ENCODE data around the gene MEOX2.

Gene MEOX2

DNA sequence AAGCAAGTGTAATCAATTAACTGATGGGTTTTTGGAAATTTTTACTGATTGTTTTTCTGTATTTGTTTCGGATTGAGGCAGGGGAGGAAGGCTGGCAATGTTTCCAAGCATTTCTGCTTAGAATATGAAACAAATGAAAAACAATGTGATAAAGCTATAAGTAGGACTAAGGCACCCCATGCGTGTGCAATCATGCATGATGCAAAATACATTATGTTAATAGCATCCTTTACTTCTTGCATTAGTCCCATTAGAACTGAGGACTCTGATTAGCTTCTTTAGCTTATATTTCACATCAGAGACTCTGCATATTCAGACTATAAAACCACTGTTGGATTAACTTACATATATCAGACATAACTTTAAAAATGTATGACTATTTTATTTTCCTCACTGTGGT is 76.0 kb downstream of the MEOX2 start:
- DNase-seq (ENCODE audit: low read depth, low spot score), result no peak

DNA sequence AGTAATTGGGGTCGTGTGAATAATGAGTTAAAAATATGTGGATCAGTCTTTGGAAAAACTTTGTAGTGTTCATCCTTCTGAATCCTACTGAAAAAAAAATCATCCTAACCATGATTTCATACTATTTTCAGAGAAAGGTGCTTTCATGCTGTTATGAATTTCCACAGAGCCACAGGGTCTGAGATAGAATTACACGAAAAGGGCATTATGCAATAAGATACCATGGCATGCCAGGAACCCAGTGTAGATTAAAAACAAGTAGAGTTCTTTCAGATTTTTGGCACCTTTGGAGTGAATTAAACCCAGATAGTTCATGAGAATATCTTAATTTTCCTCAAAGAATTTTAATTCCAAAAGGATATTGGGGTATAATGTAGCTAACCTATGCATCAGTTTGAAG is 77.2 kb downstream of the MEOX2 start:
- no peak for DNase-seq (ENCODE audit: low read depth, low spot score)

DNA sequence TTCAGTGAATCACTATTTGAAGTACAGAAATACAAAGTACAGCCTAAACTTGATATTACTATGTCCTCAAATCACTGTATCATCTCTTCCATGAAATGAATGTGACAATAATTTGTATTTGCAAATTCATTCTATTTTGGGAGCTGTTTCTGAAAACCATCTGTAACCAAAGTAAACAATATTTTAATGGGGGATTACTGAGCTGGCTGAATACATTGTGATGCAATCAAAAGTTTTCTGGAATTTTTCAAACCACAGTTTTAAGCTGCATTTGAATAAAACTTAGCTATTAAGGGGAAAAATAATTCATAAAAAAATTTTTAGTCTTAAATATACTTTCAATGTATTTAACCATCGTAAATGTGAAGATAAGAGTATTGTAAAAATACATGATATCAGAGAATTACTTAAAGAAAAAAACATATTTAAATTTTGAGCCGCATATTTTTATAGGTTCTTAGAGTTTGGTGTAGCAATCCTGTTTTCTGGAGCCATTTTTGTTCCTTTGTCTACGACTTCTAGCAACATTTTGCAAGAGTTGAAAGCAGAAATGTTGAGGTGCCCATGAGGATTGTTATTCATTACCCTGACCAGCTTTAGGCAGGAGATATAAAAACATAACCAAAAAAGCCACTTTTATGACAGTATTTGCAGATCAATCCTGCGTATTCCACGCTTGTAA is 78.8 kb downstream of the MEOX2 start:
- no peak for DNase-seq (ENCODE audit: low read depth, low spot score)

DNA sequence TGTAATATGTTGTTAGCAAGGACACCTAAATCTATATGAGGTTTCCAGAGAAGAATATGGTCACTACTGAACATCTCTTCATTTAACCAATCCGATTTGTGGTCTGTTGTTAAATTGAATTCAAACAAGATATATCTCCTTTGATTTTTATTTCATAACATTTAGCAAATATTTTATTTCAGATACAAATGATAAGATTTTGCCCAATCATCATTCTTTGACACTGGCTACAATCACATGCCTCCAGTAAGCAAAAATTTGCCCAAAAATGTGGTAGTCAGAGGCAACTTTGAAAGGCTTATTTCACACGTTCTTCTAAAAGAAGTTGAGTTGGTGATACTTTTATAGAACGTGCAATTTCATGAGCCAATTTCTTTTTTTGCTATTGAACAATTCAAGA is 79.9 kb downstream of the MEOX2 start:
- no peak for DNase-seq (ENCODE audit: low read depth, low spot score)

DNA sequence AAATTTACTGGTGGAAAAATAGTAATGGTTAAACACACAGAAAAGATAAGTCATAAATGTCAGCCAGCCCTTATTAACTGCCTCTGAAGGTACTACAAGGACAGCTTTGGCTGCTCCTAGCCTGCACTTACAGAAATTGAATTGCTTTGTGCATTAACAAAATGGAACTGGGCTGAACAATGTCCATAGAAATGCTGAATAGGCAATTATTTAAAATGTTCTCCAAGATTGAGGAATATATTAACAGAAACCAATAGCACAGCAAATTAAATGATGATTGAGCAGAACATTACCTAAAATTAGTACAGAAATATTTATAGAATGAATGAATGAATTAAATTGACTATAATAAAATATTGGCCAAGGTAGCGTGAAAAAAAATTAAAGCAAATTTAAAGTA is 82.3 kb downstream of the MEOX2 start:
- no peak for DNase-seq (ENCODE audit: low read depth, low spot score)

DNA sequence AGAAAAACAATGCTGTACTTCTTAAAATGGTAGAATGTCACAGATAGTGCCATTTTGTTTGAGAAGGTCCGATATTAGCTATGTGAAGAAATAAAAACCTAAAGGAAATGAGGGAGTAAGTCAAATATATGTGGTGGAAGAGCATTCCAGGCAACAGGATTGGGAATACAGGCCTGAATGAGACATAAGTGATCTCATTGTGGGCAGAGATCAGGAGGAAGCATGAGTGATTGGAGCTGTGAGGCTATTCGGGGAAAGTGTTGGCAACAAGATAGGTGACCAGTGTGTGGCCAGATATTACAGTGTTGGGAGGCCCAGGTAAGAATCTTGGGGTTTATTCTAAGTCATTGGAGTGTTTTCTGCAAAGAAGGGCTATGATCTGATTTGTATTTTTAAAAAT is 83.4 kb downstream of the MEOX2 start:
- no peak for DNase-seq (ENCODE audit: low read depth, low spot score)

DNA sequence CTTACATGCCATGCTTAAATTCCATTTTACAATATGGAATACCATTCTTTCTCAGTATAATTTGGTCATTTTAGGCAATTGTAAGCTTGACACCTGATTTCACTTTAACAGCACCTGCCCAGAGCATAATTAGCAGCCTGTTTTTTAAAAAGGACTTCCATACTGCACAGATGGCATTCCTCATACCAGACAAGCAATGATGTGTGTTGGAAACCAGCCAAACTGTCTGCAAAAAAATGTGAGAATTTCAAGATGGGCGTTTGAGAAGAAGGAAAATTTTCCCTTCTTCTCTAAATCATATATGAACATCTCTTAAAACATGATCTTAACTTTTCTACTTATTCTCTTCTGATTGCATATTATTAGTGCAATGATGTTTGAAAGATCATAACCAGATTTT is 84.2 kb downstream of the MEOX2 start:
- DNase-seq (ENCODE audit: low read depth, low spot score), result no peak

DNA sequence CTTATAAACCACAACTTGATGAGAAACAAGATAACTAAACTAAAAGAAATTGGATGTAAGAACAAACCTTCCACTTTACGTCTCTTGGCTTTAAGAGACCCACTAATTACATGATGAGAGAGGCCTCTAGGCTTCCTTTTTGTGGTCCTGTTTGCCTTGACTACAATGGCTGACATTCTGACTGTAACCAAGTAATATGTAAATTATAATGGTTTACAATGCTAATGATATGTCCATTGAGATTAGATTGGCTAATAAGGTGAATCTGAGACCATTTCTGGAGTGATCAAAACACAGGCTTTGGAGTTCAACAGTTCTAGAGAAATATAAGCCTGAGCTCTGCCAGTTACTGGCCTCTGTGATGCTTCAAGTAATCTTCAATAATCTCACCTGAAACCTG is 85.3 kb downstream of the MEOX2 start:
- no peak for DNase-seq (ENCODE audit: low read depth, low spot score)

DNA sequence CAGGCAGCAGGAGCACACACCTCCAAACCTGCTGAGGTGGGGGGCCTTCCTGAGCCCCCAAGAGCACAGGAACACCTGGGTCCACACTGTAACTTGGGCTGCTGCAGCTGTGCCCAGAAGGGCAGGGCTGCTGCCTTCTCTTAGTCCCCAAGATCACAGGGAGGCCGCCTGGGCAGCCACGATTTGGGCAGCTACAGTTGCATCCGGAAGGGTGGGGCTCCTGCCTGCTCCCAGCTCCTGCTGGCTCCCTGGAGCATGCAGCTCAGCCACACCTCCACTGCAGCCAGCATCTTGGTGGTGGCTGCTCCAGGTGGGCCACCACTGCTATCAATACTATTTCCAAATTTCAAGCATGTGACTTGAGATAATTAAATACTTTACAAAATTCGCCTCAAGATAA is 86.2 kb downstream of the MEOX2 start:
- DNase-seq (ENCODE audit: low read depth, low spot score), result no peak

DNA sequence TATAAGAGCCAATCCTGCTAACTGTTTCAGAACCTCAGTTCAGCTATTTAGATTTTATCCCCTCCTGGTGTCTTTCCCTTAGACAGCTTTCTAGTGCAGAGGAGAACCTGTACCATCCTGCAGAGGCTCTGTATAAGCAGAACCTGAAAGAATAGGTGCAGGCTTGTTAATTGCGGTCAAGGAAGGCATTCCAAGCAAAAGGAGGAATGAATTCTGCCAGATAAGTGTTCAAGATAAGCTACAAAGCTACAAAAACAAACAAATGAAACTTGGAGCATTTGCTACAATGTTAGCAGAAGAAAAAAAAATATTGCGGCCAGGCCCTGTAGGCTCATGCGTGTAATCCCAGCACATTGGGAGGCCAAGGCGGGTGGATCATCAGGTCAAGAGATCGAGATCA is 92.0 kb downstream of the MEOX2 start:
- DNase-seq (ENCODE audit: low read depth, low spot score), result no peak

DNA sequence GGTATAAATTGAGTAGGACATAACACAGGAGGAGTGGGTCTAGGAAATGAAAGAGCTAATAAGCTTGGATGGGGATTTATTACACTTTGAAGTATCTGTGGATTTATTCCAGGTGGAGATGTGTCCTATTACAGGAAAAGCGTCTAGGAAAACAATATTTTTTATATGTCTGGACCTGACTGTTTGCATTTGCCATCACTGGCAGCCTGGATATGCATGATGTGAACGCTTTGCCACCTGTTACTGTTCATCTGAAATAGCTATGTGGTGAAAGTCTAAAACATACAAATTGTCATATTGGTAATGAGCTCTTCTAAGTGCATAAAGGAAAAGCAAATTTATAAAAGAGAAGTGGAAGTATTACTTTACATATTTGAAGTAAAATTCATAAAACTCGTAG is 93.1 kb downstream of the MEOX2 start:
- DNase-seq (ENCODE audit: low read depth, low spot score), result no peak

DNA sequence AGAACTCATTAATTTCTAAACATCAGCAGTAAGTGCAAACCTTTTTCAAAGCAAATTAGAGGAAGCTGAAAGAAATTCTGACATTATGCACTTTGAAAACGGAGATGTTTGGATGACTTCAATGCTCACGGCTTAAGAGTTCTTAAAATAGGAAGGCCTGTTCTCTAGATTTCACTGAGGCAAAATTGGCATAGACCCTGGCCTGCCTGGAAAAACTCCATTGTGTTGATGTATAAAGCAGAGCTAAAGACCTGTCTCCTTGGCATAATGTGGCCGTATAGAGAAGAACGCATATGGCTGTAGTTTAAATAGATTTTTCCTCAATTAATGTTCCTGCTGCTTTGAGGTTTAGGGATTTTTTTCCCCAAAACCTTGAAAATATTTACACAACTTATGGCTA is 100.2 kb downstream of the MEOX2 start:
- DNase-seq (ENCODE audit: low read depth, low spot score), result no peak

DNA sequence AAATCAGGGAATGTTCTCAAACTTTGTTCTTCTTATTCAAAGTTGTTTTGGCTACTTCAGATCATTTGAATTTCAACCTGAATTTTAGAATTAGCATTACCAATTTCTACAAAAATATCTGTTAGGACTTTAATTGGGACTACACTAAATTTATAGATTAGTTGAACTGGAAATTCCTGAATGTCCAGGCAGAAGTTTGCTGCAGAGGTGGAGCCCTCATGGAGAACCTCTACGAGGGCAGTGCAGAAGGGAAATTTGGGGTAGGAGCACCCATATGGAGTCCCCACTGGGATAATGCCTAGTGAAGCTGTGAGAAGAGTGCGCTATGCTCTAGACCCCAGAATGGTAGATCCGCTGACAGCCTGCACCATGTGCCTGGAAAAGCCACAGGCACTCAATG is 101.9 kb downstream of the MEOX2 start:
- DNase-seq (ENCODE audit: low read depth, low spot score), result no peak

DNA sequence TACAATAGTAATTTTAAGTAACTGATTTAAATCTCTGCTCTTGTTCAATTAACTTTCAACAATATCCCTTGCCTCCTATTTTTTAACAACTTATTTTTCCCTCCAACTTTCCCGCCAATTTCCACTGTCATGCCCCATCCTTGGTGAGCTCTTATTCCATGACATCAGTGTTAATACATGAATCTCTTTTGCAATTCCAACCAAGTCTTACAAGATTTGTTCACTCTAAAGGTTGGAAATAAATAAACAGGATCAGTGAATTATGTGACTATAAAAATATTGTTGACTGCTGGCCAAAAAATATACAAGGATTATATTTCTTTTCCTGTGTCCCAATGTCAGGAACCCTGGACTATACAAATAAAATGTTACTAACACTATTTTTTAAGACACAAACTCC is 103.7 kb downstream of the MEOX2 start:
- no peak for DNase-seq (ENCODE audit: low read depth, low spot score)

DNA sequence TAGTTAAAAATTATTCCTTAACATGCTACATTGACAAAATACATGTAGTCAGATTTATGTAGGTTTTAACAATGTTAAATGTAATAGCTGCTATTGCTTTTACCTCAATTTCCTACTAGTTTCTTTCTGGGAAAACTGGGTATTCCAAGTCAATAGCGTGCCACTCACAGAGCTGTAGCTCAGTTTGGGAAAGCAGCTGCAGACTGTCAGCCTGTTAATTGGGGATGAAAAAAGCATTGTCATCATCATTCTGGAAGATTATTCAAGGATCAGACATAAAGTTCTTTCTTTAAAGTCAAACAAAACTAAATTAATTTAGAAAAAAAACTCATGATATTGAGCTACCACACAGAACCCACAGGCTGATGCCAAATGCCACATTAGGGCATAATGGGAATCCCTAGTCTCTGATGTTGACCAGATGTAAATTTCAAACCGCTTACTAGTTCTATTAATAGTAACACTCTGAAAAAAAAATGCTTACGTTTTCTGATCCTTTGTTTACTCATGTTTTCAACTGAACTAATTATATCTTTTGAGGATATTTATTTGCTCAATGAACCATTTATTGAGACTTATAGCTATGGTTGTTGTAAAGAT is 105.0 kb downstream of the MEOX2 start:
- no peak for DNase-seq (ENCODE audit: low read depth, low spot score)

DNA sequence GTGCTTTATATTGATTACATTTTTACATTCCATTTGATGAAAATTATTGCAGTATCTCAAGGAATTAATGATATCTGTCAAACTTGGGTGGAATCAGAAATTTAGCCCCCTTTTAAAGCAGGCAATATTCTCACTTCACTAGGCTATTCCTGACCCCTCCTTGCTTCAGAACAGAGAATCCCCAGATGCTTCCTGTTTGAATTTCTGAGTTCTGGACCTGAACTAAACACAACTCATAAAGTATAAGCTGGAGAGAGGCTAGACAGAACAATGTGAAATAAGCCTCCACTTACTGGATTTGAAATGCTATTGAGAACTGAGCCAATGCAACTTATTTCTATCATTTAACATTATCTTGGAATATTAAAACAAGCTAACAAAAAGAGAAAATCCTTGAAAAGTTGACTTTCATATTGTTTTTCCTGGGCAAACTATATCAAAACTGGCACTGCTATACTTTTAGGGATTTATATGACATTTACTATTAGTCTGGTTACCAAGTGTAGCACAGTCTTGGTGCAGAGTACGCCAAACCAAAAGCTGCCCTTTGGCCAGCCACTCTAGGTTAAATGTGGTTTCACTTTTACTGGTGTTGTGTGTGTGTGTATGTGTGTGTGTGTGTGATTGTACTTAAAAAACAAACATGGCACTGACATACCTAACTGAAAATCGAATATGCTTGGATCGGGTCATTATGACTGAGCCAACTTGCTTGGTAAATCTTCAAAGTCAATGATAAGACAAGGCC is 105.7 kb downstream of the MEOX2 start:
- DNase-seq (ENCODE audit: low read depth, low spot score), result no peak

DNA sequence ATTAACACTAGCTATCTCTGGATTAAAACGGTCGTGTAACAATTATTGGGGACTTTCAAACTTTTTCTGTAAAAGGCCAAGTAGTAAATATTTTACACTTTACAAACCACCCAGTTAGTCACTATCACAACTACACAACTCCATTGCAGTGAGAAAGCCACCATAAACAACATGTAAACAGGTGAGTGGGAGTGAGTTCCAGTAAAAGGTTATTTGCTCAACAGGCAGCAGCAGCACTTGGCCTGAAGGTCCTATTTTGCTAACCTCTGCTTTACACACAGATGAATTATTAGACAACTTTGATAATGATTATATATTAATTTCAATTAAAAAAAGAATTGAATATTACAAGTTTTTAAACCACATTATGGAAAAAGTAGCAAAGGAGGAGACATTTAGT is 108.9 kb downstream of the MEOX2 start:
- no peak for DNase-seq (ENCODE audit: low read depth, low spot score)

DNA sequence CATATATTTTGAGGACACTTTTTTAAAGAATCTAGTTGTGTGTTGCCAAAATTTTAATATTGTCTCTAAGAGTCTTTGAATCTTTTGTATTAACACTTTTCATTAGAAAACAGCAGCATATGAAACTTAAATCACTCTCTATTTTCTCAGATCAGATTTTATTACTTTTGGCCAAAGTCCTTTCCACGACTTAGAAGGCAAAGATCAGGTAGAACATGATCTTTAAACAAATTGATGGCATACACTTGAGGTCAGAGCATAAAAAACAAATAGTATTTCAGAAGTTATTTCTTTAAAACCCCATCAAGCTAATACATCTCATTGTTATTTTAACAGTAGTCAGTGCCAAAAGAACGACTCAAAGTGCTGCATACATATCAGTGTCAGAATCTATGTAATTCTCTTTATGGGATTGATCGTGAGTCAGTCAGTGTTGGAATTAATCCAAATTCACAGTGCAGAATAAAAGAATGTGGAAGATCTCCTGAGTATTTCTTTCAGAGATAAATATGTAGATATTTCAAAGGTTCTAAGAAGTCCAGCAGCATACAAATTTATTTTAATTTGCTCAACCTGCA is 115.1 kb downstream of the MEOX2 start:
- no peak for DNase-seq (ENCODE audit: low read depth, low spot score)

DNA sequence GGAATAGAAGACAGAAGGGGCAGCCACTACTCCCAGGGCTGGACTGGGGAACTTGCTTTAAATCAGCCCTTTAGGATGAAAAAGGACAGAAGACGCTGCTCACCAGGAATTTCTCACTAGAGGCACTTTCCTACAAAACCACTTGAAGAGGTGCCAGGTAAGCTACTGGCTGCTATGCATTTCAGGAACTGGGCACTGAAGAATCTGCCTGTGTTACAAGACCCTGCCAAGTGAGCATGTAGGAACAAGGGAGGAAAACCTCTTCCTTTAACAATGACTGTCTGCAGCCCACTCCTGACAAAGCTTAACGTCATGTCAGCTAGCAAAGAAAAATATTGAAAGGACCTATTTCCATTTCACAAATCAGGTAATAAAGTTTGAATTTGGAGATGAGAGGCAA is 118.8 kb downstream of the MEOX2 start:
- no peak for DNase-seq (ENCODE audit: low read depth, low spot score)

DNA sequence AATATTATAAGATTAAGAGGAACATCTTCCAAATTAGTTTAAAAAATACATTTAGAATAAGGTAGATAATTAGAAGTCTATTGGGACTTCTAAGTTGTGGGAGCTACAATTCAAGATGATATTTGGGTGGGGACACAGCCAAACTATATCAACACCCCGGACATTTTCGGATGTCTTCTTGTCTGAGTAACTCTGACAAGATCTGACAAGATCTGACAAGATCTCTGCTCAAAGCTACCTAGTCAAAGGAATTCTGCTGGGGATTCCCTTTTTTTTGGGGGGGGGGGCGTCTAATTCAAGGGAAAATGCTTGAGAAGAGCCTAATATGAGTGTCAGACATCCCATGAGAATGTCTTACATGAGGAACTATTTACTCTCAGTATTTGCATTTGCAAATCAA is 119.4 kb downstream of the MEOX2 start:
- DNase-seq (ENCODE audit: low read depth, low spot score), result no peak

DNA sequence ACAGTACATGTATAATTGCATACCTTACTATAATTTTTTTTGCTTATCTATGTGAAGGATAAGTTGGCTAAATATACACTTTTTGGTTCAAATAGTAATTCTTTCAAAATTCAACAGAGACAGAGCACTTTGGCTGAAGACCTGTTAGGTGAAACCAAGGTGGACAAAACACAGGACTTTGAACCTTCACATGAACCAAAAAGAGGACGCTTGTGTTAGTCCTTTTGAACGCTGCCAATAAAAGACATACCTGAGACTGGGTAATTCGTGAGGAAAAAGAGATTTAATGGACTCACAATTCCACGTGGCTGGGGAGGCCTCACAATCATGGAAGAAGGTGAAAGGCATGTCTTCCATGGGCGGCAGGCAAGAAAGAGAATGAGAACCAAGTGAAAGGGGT is 120.0 kb downstream of the MEOX2 start:
- no peak for DNase-seq (ENCODE audit: low read depth, low spot score)

DNA sequence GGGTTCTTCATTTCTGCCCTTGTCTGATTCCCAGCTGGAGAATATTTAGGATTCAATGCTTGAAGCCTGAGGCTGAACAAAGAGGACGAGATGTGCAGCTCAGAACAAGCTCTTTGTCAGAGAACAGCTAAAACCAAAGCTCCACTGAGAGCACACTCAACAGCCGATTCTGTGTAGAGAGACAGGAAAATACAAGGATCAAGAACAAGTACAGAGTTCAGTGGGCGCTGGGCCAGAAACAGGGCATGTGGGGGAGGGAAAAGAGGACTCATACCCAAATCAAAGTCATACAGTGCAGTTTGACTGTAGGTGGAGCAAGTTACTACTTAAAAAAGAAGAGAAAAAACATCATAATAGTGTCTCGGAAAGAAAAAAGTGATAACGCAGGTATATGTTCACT is 124.6 kb downstream of the MEOX2 start, which contains the start of gene AGMO:
Gene AGMO (minus strand): TSS at position 181 of the 400 bp plus-strand sequence.
- peak; percentile 59 for DNase-seq (ENCODE audit: low read depth, low spot score)
